NCI-H460 (cell line): ENCODE results near the gene NCKAP5. TPM values are rescaled to one million over a fixed set of nuclear protein-coding genes. Genes with fewer than 3 reads are reported as not detected.

Source experiments
- DNase-seq: peaks from one replicate; pipeline ENCODE4 v3.0.0-alpha.2; 2016; ENCODE audit warnings: low read depth; ENCODE audit errors: extremely low read depth
- total RNA-seq: library from RNA; depleted of rRNA; stranded (reverse); fragments of >200 nt; shearing (Covaris generic); gene quantifications from 2 replicates; pipeline ENCODE4 v1.2.3, GENCODE V29; 2014

Gene NCKAP5
- total RNA-seq, 1 experiment from 2014 or later = 10.0 TPM

DNA sequence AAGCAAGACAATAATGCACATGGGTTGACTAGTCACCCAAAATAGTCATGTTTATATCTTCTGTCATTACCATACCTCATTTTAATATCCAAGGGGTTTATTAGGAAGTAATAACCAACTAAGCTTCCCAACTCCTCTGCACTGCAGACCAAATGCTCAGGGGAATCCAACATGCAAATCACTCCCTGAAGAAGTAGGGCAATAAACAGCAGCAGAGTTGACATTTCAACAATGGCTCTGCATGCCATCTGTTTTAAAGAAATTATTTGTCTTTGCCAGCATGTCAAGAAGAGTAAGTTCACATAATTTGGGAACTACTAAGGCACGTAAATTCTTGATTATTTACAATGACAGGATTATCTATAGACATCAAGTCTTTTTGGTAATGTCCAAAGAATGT, 813.9 kb downstream of the NCKAP5 start:
- DNase-seq = no peak

DNA sequence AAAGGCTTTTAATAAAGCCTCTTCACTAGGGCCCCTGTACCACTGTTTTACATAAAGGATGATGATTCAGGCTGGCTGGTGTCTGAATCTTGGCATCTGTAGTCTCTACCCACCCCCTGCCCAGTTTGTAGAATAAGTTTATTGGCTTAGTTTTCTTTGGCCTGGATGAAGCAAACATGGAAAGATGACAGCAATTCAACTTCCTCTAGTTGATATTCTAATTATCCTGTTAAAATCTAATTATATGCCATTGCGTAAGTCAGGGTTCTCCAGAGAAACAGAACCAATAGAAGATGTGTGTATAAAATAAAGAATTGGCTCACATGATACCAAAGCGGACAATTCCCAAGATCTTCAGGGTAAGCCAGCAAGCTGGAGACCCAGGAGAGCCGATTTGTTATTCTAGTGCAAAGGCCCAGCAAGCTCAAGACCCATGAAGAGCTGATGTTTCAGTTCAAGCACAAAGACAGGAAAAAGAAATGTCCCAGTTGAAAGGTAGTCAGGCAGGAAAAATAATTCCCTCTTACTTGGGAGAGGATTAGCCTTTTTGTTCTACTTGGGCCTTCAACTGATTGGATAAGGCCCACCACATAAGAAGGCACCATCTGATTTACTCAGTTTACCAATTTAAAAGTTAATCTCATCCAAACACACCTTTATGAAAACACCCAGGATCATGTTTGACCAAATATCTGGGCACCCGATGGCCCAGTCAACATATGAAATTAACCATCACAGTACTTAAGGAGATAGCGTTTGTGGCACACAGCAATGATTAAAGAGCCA, 815.6 kb downstream of the NCKAP5 start:
- no peak for DNase-seq

DNA sequence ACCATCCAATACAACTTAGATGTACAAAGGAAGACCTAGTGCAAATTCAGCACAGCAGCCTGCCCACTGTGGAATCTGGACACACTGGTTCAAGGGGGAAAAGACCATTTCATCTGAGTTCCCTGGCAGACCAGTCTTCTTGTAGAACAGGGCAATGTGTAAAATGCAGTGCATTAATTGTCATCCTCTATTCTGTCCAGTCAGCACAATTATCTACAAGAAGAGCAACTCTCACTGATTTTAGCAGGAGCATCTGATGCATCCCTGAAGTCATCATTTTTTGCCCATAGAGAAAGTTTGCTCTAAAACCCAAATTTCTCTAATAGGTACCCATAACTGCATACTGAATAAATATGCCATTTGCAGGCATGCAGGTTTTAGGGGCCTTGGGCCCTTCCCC, 816.4 kb downstream of the NCKAP5 start:
- DNase-seq = no peak

DNA sequence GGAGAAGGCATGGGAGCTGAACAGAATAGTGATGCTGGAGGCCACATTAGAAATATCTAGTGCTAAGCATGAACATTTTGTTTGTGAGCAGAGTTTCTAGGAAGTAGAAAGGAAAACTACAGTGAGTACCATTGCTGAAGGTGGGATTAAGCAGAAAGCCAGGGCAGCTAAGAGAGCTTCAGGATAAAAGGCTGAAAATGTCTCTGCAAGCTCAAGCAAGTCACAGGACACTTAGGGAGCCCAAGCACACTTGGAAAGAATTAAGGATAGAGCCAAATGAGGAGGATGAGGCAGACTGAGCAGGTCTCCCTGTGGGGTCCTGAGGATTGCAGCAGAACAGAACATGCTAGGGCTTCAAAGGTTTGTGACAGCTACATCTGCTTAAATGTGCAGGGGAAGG, 817.7 kb downstream of the NCKAP5 start:
- no peak for DNase-seq

DNA sequence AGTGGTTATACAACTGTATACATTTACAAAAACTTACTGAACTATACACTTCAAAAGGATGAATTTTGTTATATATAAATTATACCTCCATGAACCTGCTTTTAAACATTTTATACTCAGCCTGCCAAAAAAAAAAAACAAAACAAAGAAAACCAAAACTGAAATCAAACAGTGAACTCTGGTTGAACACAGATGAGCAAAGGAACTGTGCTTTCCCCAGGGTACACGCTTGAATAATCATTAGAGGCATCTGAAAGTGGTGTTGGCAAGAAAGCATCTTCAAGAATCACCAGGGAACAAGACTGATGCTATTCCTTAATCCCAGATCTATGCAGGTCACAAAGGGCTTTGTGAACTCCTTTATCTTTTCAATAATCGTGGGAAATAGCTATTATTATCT, 821.2 kb downstream of the NCKAP5 start:
- no peak for DNase-seq

DNA sequence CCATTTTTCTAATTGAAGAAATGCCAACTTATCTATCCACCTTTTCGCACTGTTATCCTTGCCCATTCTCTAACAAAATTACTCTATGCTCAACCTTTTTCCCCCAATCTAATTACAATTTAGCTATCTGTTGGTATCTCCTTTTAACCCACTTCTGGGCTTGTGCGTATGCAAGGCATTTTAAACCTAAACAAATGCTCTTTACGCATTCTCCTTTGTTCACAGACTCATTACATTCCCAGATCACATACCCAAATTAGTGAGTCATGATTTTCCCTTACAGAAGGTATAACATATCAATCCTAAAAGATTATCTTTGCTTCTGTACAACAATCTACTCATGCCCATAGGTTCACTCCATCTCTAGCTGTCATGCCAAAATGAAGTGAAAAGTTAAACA, 826.5 kb downstream of the NCKAP5 start:
- no peak for DNase-seq

DNA sequence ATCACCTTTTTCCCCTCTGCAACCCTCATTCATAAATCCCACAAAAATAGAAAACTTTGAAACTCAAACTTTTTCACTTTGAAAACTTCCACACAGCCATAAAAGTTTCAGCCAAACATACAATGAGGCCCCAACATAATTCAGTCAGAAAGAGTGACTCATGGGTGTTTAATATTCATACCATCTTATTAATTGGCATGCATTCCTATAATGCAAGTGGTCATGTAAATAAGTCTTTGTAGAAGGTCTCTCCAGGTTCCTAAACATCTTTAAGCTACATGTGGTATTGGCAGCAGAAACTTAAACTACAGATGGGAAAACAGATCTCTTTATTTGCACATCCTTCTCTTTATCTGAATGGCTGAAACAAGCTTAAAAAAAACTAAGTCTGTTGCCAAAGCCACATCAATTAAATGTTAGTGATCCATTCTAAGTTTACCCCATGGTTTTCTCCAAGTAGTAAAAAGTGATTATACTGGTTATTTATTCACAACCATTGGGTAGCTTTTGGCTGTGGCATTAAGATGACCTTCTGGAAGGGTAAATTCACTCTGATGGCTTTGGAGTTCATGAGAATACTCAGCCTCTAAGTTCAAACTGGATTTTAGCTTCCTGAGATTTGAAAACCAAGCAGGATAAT, 828.1 kb downstream of the NCKAP5 start:
- DNase-seq = no peak

DNA sequence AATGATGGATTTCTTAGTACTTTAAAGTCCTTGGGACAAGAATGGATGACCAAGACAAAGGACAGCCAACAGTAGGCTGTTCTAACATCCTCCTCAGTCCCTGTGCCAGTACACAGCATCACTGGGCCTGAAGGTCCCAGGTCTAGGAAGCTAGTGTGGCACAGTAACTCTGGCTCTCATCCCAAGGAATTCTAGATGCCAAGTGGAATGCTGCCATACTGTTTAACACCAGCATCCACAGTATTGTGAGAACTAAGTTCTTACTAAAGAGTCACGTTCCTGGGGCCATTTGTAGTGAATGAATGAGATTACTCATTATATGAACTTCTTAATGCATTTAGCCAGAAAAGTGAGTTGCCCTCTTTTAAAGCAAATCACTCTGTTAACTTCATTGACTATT, 830.0 kb downstream of the NCKAP5 start:
- DNase-seq = no peak

DNA sequence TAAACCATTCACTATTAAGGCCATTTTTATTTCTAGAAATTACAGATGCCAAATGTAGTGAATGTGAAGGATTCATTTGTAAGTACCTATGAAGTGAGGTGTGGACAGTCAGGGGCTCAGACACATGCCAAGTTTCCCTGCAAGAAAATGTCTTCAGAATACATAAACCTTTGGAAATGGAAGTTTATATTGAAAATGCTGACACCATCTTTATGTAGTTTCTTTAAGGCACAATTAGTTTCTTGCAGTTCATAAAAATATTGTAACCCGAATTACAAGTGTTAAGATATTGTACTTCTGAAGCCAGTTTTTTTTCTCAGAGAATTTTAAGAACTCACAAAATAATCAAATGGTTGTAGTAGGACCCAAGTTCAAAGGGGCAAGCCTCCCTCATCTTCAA, 832.2 kb downstream of the NCKAP5 start:
- no peak for DNase-seq

DNA sequence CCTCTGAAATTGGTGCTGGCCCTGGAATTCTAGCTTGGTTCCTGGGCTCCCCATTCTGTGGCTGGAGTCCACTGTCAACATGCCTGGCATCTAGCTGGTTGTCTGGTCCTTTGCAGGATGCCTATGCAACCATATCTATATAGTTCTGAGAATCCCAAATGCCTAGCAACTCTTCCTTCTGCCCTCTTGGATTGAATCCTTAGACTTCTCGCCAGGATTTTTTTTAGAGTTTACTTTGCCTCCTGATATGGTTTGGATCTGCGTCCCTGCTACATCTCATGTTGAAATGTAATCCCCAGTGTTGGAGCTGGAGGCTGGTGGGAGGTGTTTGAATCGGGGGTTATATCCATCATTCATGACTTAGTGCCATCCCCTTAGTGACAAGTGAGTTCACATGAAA, 833.3 kb downstream of the NCKAP5 start:
- DNase-seq = no peak

DNA sequence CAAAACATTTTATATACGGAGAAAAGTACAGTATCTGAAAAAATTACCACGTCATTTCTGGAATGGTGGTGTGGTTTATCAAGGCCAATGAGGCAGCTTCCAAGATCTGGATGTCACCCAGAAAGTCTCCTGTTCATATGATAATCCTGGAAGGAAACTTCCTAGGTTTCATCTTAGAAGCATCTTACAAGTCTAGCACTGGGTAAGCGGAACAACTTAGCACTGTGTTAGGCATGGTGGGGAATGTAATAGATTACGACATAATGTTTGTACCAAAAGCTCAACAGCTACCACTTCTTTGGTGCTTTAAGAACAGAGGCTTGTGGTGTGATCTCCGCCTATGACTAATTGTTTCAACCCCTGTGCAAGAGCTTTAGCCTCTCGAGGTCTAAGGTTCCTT, 835.2 kb downstream of the NCKAP5 start:
- no peak for DNase-seq

DNA sequence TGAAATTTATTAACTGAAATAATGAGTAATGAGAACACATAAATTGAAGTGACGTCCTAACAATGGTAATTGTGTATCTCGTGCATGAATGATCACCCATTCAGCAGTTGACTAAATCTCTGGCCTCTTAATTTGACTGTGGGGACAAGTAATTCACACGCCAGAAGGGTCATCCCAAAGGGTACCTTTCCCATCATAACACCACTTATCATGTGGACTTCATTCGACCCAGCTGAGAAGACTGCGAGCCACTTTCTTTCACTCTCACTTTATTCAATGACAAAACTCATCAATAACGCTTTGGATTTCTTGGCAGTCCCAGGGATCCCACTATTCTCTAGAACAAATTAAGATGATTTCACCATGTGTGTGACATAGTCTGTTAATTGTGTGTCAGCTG, 835.6 kb downstream of the NCKAP5 start:
- DNase-seq = no peak

DNA sequence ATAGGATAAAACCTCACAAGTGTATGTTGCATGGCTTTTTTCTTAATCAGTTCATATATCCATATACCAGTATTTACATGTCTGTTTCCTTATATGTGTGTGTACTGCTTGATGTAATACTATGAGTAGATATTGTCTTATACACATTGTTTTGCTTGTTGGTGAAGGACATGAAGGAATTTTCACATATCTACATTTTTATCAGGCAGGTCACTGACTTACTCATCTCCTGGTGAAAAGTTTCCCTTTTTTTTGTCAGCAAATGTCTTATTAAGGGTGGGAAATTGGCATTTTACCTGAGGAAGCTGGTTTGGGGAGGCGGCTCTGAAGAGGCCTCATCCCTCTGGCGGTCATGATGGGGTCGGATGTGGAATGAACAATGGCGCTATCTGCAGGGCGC, 836.8 kb downstream of the NCKAP5 start:
- no peak for DNase-seq

DNA sequence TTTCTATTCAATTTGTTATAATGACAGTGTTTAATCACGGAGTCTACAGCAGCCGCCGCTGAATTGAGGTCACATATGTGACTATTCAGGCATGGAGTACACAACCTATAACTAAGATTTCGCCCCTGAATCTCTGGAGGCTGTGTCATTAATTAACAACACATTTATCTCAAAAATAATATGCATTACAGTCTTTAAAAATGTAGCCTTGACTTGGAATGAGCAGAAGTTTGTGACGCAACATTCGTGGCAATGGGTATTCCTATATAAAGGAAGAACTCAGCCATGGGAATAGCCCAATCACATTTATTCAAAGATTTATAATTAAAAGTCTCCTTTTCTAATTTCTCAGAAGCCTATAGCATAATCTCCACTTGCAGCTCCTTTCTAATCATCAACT, 837.7 kb downstream of the NCKAP5 start:
- no peak for DNase-seq

DNA sequence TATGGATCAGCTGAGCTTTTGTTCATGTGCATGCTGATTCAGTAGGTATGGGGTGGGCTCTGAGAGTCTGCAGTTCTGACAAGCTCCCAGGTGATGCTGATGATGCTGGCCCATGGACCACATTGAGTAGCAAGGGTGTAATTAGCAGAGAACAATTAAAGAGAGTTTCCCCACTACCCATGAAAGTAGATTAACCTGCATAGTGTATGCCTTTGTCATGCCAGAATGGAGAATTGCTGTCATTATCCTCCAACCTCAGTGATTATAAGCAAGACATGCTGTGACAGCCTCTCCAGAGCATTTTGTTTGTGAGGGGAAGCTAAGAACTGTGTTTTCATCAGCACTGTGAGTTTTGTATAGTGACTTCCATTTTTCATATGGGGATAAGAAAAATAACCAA, 838.7 kb downstream of the NCKAP5 start:
- DNase-seq = no peak

DNA sequence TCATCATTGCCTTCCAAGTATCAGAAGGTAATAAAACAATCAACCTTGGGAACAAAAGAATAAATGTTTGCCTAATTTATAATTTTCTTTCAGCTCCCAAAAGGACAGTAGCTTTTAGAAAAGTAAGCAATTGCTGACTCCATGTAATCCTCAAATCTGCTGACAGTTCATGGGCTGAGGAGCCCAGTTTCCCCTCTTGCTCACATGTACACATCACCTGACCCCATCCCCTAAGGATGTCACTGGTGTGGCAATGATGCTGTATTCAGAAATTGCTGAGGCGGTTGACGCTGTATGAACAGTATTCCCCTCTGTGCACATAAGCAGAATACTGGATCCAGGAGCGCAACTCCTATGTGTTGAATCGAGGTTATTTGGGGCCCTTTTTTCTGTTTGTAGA, 842.1 kb downstream of the NCKAP5 start:
- DNase-seq = no peak

DNA sequence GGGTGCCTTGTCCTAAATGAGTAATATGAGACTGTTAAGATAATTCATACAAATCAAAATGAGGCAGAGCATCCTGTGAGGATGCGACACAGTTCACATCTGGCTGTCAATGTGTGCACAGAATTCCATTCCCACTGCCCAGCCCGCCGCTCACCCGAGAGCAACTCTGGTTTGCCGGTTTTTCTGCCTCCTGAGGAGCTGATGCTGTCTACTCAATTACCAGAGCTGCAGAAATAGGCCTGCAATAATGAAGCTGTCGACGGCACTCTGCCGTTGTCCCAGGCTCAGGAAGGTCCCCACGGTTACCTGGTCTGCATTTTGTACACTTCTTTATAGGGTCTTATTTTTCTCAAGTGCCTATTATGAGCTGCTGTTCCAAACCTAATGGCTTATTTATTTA, 842.5 kb downstream of the NCKAP5 start:
- no peak for DNase-seq

DNA sequence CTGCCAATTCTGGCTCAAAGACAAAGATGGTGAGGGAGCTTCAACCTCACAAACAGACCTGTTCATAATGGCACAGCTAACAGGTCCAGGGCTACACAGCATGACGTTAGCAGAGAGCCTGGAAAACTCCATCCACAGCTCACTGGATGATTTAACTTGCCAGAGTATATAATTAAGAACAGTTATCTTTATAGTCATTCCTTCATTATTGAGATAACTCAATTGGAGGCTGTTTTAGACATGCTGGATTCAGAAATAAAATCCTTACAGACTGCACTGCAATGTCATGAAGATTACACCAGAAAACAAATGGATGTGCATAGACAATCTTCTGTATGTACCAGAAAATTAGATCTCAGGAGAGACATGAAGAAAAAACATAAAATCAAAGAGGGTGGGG, 843.1 kb downstream of the NCKAP5 start:
- no peak for DNase-seq

DNA sequence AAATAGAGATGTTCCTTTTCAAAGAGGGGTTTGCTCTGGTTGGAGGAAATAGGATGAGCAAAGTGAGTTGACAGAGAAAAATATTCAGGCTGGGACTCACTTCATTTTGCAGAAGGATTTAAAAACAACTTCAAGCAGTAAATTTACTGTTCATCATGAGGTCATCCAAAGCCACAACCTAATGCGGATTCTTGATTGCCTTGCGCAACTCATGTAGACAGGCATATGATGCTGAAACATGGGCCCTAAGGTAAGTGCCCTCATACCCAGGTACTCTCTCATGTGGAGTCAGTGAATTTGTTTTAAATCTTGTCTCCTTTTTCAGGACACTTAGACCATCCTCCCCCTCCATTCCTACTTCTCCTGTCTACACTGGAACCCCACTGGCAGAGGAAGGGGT, 846.3 kb downstream of the NCKAP5 start:
- DNase-seq = no peak

DNA sequence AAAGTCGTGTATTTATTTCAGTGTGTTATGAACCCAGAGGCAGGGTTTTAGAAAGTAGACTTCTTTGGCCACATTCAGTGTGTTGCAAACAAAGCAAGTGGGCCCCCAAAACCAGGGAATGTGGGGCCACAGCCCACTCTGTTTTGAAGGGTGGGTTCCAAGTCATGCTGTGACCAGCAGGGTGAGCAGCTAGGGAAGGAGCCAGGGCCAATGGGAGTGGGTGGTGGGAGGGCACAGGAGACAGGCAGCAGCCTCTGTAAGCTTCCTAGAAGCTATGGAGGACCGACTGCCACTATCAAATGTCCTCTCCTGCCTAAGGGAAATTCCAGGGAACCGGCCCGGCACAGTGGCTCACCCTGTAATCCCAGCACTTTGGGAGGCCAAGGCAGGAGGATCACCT, 847.9 kb downstream of the NCKAP5 start:
- DNase-seq = no peak

DNA sequence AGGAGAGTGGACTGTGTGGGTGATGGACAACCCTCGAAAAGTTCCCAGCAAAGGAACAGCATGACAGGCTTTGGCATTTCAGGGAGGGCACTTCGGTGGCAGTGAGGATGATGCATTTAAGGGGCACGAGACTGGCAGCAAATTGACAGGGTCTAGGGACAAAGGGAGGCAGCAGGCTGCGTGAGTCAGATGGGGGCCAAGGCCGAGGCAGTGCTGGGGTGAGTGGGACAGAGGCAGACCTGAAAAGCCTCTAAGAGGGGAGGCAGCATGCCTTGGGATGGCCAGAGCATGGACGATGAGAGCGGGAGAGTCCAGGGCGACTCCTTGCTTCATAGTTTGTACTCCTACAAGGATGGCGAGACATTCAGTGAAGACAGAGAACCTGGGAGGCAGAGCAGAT, 848.8 kb downstream of the NCKAP5 start:
- no peak for DNase-seq

DNA sequence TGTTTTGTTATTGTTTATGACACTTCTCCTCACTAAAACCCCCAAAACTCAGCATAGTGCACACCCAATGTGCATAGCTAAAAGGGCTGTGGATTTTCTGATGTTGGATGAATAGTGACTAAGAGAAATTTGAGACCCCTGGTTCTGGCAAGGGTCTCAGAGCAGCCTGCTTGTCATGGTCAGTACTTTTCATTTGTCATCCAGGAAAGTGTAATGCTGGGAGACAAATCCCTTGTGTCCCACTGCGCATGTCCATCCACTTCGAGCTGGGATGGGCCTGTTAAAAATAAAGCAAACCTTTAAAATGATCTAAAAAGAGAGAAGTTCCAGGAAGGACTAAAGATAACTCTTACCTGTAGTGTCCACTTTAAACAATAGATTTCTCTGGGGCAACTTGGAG, 851.3 kb downstream of the NCKAP5 start:
- DNase-seq = no peak
